A549 (cell line): ENCODE measurements around the gene KRT76.

ENCODE experiments used
- CTCF ChIP-seq: fragments of >200 bp; sonication (Bioruptor Twin); formaldehyde crosslinking; IDR thresholded peaks from 3 replicates; pipeline ENCODE4 v1.5.1; 2016
- TP53 ChIP-seq: fragments of 250-450 bp; sonication (Bioruptor Pico); IDR thresholded peaks from 2 replicates; pipeline ENCODE4 v1.5.0; 2021; ENCODE audit warnings: mild to moderate bottlenecking, moderate library complexity

- TF ChIP-seq CTCF (no peak), TP53 (CRISPR knock-in tag) (no peak)
These were observed 44.1 kb upstream of the KRT76 start for GRCh38 chr12:52821071-52821730.
